Measurements from ENCODE around the gene DPP3.

DNA sequence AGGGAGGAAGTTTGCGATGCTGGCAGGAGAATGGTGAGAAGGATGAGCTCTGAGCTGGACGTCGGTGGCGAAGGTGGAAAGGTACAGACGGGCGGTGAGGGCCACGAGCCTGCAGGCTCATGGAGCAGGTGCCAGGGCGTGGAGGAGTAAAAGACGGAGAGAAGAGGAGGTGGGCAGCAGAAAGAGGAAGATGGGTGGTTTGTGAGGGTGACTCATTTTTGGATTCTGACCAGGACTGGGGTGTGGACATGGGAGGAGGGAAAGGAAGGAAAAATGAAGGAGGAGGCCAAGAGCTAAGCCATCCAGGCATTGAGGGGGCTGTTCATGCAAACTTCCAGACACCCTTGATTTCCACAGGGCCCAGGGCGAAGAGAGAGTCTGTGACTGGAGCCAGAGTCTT, 62.1 kb downstream of the DPP3 start:
- TF ChIP-seq, protein P1, sequence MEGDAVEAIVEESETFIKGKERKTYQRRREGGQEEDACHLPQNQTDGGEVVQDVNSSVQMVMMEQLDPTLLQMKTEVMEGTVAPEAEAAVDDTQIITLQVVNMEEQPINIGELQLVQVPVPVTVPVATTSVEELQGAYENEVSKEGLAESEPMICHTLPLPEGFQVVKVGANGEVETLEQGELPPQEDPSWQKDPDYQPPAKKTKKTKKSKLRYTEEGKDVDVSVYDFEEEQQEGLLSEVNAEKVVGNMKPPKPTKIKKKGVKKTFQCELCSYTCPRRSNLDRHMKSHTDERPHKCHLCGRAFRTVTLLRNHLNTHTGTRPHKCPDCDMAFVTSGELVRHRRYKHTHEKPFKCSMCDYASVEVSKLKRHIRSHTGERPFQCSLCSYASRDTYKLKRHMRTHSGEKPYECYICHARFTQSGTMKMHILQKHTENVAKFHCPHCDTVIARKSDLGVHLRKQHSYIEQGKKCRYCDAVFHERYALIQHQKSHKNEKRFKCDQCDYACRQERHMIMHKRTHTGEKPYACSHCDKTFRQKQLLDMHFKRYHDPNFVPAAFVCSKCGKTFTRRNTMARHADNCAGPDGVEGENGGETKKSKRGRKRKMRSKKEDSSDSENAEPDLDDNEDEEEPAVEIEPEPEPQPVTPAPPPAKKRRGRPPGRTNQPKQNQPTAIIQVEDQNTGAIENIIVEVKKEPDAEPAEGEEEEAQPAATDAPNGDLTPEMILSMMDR (IDR thresholded peaks at IDR 0.05; ENCODE audit: low read length), result no peak
- TF ChIP-seq EZH2 (optimal IDR thresholded peaks at IDR 0.05; ENCODE audit: low read depth, low read length) (no peak), EZH2phosphoT487 (IDR thresholded peaks at IDR 0.05; ENCODE audit: low read length) (no peak)
